A549 (cell line): ENCODE results near the gene TRAPPC14.

ENCODE experiments used
- CTCF ChIP-seq: fragments of >200 bp; sonication (Bioruptor Twin); formaldehyde crosslinking; IDR thresholded peaks from 3 replicates; pipeline ENCODE4 v1.5.1; 2016
- JUN ChIP-seq, 2 experiments: fragments of >200 bp; sonication (Bioruptor Twin); formaldehyde crosslinking; IDR thresholded peaks; 2 replicates in 1 of 2; 3 replicates in 1 of 2; pipeline ENCODE4 v1.6.1; 2016 to 2017

GRCh38 chr7:100119970-100120732, 38.4 kb downstream of the TRAPPC14 start:
- TF ChIP-seq JUN (IDR thresholded peaks at IDR 0.05): no peak
- no peak for TF ChIP-seq CTCF
